Endothelial cell of umbilical vein (primary cell): Measurements from ENCODE around the gene PDAP1. TPM values are rescaled to one million over a fixed set of nuclear protein-coding genes. Genes with fewer than 3 reads are reported as not detected.

ENCODE experiments used
- BruUV-seq: library from RNA; stranded (reverse); fragments of 400-500 nt; replicated peaks from 2 replicates; lab custom pipeline; 2021; lab: Mats Ljungman, UMichigan
- CTCF ChIA-PET: fragments of 300-600, 350-600 bp; sonication (Branson Sonifier 250); formaldehyde crosslinking; loops from one replicate; lab custom pipeline; 2021; ENCODE audit warnings: antibody characterized with exemption, inconsistent platforms; lab: Charles Lee
- POLR2A ChIA-PET: fragments of 300-600, 350-600 bp; sonication (Branson Sonifier 250); formaldehyde crosslinking; loops from one replicate; lab custom pipeline; 2021; ENCODE audit warnings: antibody characterized with exemption, inconsistent platforms; lab: Charles Lee
- DNase-seq: peaks from one replicate; pipeline ENCODE4 v3.0.0-alpha.2; 2011; ENCODE audit warnings: low read depth, low spot score
- FAIRE-seq: peaks from 2 replicates; lab custom pipeline; 2011; peaks lifted over from hg19 to GRCh38; lab: Jason Lieb, UNC
- H2AFZ ChIP-seq: 2 replicates; pipeline ENCODE4 v1.6.0; 2012; ENCODE audit warnings: low read depth, low read length, control low read depth, inconsistent platforms
- H3K27ac ChIP-seq: 2 replicates; pipeline ENCODE4 v1.5.1; 2011; ENCODE audit warnings: low read depth, mild to moderate bottlenecking, control low read depth, low read length, moderate library complexity; ENCODE audit not compliant: insufficient read depth
- H3K27me3 ChIP-seq, 2 experiments: 2 replicates each; pipeline versions ENCODE4 v1.6.0 to v1.6.1; 2011; ENCODE audit warnings: low read length in 2 of 2, mixed read lengths in 1 of 2; ENCODE audit not compliant: control insufficient read depth in 2 of 2, insufficient read depth in 2 of 2
- H3K36me3 ChIP-seq, 2 experiments: 2 replicates in 1 of 2; 3 replicates in 1 of 2; pipeline ENCODE4 v1.5.1; 2011; ENCODE audit warnings: low read length in 2 of 2, mild to moderate bottlenecking in 1 of 2, moderate library complexity in 1 of 2; ENCODE audit not compliant: control insufficient read depth in 2 of 2, insufficient read depth in 2 of 2; ENCODE audit errors: extremely low read depth in 1 of 2
- H3K4me1 ChIP-seq: 3 replicates; pipeline ENCODE4 v1.5.1; 2011; ENCODE audit warnings: mild to moderate bottlenecking, low read length; ENCODE audit not compliant: control insufficient read depth, insufficient read depth; ENCODE audit errors: extremely low read depth
- H3K4me2 ChIP-seq: 2 replicates; pipeline ENCODE4 v1.6.1; 2011; ENCODE audit warnings: low read length, control low read depth, mixed read lengths; ENCODE audit not compliant: insufficient read depth
- H3K4me3 ChIP-seq, 3 experiments: fragments of 200-600 bp in 1 of 3; sonication (generic), shearing (Covaris generic) in 1 of 3; replicated peaks in 1 of 3; 2 replicates each; pipeline ENCODE4 v1.5.1; 2011 to 2016; ENCODE audit warnings: control low read depth in 3 of 3, low read length in 3 of 3, mild to moderate bottlenecking in 2 of 3, inconsistent platforms in 1 of 3, low read depth in 1 of 3, moderate library complexity in 1 of 3; ENCODE audit not compliant: insufficient read depth in 1 of 3
- H3K79me2 ChIP-seq: 2 replicates; pipeline ENCODE4 v1.6.0; 2012; ENCODE audit warnings: low read length, inconsistent platforms; ENCODE audit not compliant: control insufficient read depth, insufficient read depth
- H3K9ac ChIP-seq: replicated peaks from 2 replicates; pipeline ENCODE3; 2011; ENCODE audit warnings: low read length, control low read depth; ENCODE audit not compliant: insufficient read depth; ENCODE audit errors: extremely low read depth
- H3K9me1 ChIP-seq: replicated peaks from 3 replicates; pipeline ENCODE4 v1.6.0; 2011; ENCODE audit warnings: mild to moderate bottlenecking, low read length; ENCODE audit not compliant: control insufficient read depth, insufficient read depth; ENCODE audit errors: extremely low read depth
- H3K9me3 ChIP-seq: replicated peaks from 2 replicates; pipeline ENCODE4 v1.5.1; 2012; ENCODE audit warnings: low read length, inconsistent platforms; ENCODE audit not compliant: control insufficient read depth, insufficient read depth
- H4K20me1 ChIP-seq: replicated peaks from 2 replicates; pipeline ENCODE3; 2011; ENCODE audit warnings: mild to moderate bottlenecking, low read length; ENCODE audit not compliant: control insufficient read depth, insufficient read depth; ENCODE audit errors: extremely low read depth
- EZH2 ChIP-seq: IDR thresholded peaks from 2 replicates; pipeline ENCODE4 v1.6.1; 2012; ENCODE audit warnings: borderline replicate concordance, low read depth, mild to moderate bottlenecking, moderate library complexity, low read length, inconsistent platforms; ENCODE audit not compliant: severe bottlenecking
- FOS ChIP-seq: IDR thresholded peaks from 2 replicates; pipeline ENCODE4 v1.6.1; 2011; ENCODE audit warnings: mild to moderate bottlenecking, low read length, moderate library complexity, borderline replicate concordance; ENCODE audit not compliant: insufficient read depth
- GATA2 ChIP-seq: IDR thresholded peaks from 2 replicates; pipeline ENCODE4 v1.7.0; 2011; ENCODE audit warnings: low read depth, mild to moderate bottlenecking, moderate library complexity, mixed read lengths, low read length; ENCODE audit not compliant: insufficient read length, insufficient read depth
- JUN ChIP-seq: IDR thresholded peaks from 2 replicates; pipeline ENCODE4 v1.6.1; 2011; ENCODE audit warnings: borderline replicate concordance, low read depth; ENCODE audit not compliant: insufficient read length, insufficient read depth
- MYC ChIP-seq: IDR thresholded peaks from one replicate; pipeline ENCODE4 v1.6.1; 2011; ENCODE audit warnings: mild to moderate bottlenecking, low read depth, low read length
- POLR2A ChIP-seq: IDR thresholded peaks from 2 replicates; pipeline ENCODE4 v1.6.1; 2012; ENCODE audit warnings: low read depth, mild to moderate bottlenecking, control low read depth, low read length
- POLR2AphosphoS5 ChIP-seq: IDR thresholded peaks from 2 replicates; pipeline ENCODE4 v1.6.1; 2012; ENCODE audit warnings: low read depth, mild to moderate bottlenecking, control low read depth, low read length, moderate library complexity; ENCODE audit not compliant: insufficient read depth
- dilution Hi-C: fragments of 300-500 bp; cut with MboI; formaldehyde crosslinking; loops from one replicate; pipeline ENCODE4 v1.15.0; 2019; ENCODE audit warnings: low sequenced_read_pairs; ENCODE audit not compliant: extremely low pct_ligation_motif_present
- intact Hi-C: fragments of 100-400 bp; cut with micrococcal nuclease; formaldehyde crosslinking; loops from one replicate; pipeline ENCODE4 v1.10.0; 2022
- polyA plus RNA-seq, 4 experiments: library from polyadenylated mRNA; depleted of rRNA in 3 of 4; stranded (reverse) in 3 of 4; unstranded in 1 of 4; fragments of >200 nt; gene quantifications; 2 replicates each; pipeline versions ENCODE4 v1.2.1 to v1.2.3, GENCODE V29; 2011 to 2012; ENCODE audit warnings: missing spikeins in 1 of 4
- total RNA-seq: library from RNA; stranded (reverse); gene quantifications from 2 replicates; pipeline ENCODE4 v1.2.3, GENCODE V29; 2021
- TF ChIP-seq, protein P1 (sequence below): IDR thresholded peaks from 2 replicates; pipeline ENCODE4 v1.6.1; 2011; ENCODE audit not compliant: insufficient read depth, insufficient read length
- TF ChIP-seq, protein P2 (sequence below), 2 donors: IDR thresholded peaks; 1 replicate in 1 of 2; 2 replicates in 1 of 2; pipeline ENCODE4 v1.5.1; 2011; ENCODE audit warnings: low read length in 2 of 2, mild to moderate bottlenecking in 2 of 2, moderate library complexity in 2 of 2, control low read depth in 1 of 2, inconsistent platforms in 1 of 2, low read depth in 1 of 2; ENCODE audit not compliant: insufficient read depth in 1 of 2; ENCODE audit errors: extremely low read depth in 1 of 2

The PDAP1 gene
- total and polyA plus RNA-seq, 2 donors (not counting 3 experiments of a cell fraction or from before 2014, with no cell fraction given) = 32.6 to 150 TPM

DNA sequence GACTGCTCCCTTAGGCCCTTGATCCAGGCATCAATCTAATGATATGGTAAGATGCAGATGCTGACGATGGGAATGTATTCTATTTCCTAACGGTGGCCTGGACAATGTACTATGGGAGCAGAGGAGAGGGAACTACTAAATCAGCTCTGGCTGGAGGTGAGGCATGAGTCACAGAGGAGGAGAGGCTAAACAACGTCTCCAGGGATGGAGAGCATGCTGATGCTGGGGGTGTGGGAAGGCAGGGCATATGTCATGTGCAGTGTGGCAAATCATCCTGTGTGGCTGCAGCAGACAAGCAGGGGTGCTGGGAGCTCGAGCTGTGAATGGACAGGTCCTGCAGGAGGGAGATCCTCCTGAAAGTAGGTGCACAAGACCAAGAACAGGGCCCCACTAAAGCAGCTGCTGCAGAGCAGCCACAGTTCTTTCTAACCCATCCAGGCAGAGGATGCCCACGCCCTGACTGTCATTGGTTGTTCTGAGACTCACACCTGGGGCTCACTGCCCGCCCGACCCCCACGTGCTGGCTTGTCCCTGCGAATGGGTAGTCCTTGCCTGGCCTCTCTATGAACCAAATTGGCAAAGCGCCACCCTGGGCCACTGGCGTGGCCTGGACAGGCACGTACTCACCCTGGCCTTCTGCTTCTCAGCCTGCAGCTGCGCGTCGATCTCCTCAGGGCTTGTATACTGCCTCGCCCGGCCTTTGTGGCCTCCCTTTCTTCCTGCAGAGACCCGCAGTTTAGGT lies 4.0 kb downstream of the PDAP1 start:
- Histone ChIP-seq H3K79me2 (peaks cover 58% of the 10 kb centered on the region), H4K20me1 (no peaks in the 10 kb centered on the region), H3K27ac (no peak overlapping the region), H3K4me2 (no peak overlapping the region), H3K9ac (no peak overlapping the region), H3K9me1 (no peaks in the 10 kb centered on the region), H3K9me3 (no peaks in the 10 kb centered on the region), H3K27me3 (no peaks in the 10 kb centered on the region), H3K36me3 (peaks cover 15 to 36% of the 10 kb centered on the region in 2 experiments), H3K4me1 (peaks cover 16% of the 10 kb centered on the region), H2AFZ (no peak overlapping the region), H3K4me3 (no peak overlapping the region)
- TF ChIP-seq POLR2A (no peak), MYC (no peak), POLR2AphosphoS5 (no peak)
- TF ChIP-seq, protein P1, sequence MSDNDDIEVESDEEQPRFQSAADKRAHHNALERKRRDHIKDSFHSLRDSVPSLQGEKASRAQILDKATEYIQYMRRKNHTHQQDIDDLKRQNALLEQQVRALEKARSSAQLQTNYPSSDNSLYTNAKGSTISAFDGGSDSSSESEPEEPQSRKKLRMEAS = no peak
- intact Hi-C loops (no loop called here), dilution Hi-C loops (no loop called here)
- BruUV-seq = no TSS peak
- no peak for DNase-seq
- ChIA-PET CTCF (interaction anchor here (0.7 to 1.0 kb wide), 2 partner anchors 18 to 38 kb away, joined by 3 to 4 read pairs; no protein-coding TSS in a partner anchor), POLR2A (interaction anchor here (1.2 kb wide), 1 partner anchor 29 kb away, joined by 5 read pairs; no protein-coding TSS in a partner anchor)
- no peak for FAIRE-seq

DNA sequence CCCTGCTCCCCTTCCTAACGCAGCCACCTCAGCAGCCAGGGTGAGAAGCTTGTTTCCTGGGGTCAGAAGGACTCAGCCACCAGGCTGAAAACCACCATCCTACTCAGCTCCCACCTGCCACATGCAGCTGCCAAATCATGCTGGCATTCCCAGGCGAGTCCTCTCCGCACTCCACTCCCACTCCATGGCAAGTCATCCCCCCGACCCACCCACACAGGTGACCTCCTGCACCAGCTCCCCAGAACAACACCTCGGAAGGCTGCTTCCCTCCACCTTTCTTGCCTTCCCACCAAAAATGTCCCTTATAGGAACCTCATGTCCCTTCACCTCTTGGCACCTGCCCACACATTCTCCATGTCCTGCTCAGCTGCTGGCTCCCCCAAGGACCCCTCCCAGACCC lies 4.6 kb downstream of the PDAP1 start:
- TF ChIP-seq EZH2 = no peak
- TF ChIP-seq GATA2 = no peak
- no peak for TF ChIP-seq POLR2AphosphoS5
- TF ChIP-seq MYC = no peak
- TF ChIP-seq JUN = no peak
- TF ChIP-seq, protein P1 = no peak
- TF ChIP-seq, protein P2, sequence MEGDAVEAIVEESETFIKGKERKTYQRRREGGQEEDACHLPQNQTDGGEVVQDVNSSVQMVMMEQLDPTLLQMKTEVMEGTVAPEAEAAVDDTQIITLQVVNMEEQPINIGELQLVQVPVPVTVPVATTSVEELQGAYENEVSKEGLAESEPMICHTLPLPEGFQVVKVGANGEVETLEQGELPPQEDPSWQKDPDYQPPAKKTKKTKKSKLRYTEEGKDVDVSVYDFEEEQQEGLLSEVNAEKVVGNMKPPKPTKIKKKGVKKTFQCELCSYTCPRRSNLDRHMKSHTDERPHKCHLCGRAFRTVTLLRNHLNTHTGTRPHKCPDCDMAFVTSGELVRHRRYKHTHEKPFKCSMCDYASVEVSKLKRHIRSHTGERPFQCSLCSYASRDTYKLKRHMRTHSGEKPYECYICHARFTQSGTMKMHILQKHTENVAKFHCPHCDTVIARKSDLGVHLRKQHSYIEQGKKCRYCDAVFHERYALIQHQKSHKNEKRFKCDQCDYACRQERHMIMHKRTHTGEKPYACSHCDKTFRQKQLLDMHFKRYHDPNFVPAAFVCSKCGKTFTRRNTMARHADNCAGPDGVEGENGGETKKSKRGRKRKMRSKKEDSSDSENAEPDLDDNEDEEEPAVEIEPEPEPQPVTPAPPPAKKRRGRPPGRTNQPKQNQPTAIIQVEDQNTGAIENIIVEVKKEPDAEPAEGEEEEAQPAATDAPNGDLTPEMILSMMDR (IDR thresholded peaks at IDR 0.05; ENCODE audit: extremely low read depth in 1 of 2, insufficient read depth in 1 of 2, low read depth in 1 of 2, low read length in 2 of 2) = no peak
- TF ChIP-seq POLR2A = no peak
- no peak for TF ChIP-seq FOS
- H3K79me2 ChIP-seq = peaks cover 52% of the 10 kb centered on the region
- no peaks in the 10 kb centered on the region for H4K20me1 ChIP-seq
- DNase-seq = no peak
- H3K9me3 ChIP-seq = no peaks in the 10 kb centered on the region
- no peak overlapping the region for H3K4me2 ChIP-seq
- H3K27ac ChIP-seq = no peak overlapping the region
- no peak overlapping the region for H3K4me3 ChIP-seq
- no TSS peak for BruUV-seq
- peaks cover 18 to 43% of the 10 kb centered on the region in 2 experiments for H3K36me3 ChIP-seq
- no peaks in the 10 kb centered on the region for H3K27me3 ChIP-seq
- CTCF ChIA-PET = interaction anchor here (1.0 kb wide), 1 partner anchor 17 kb away, joined by 4 read pairs; no protein-coding TSS in a partner anchor
- FAIRE-seq = no peak
- intact Hi-C loops (no loop called here), dilution Hi-C loops (no loop called here)
- no peak overlapping the region for H2AFZ ChIP-seq
- no peak overlapping the region for H3K9ac ChIP-seq
- no peaks in the 10 kb centered on the region for H3K9me1 ChIP-seq
- POLR2A ChIA-PET = interaction anchor here (1.2 kb wide), 1 partner anchor 29 kb away, joined by 5 read pairs; no protein-coding TSS in a partner anchor
- peaks cover 16% of the 10 kb centered on the region for H3K4me1 ChIP-seq
